ENCODE data around the gene TFF1. TPM values are rescaled to one million over a fixed set of nuclear protein-coding genes. Genes with fewer than 3 reads are reported as not detected.

Gene TFF1
- total RNA-seq, 4 donors from 2014 or later: not detected

GRCh38 chr21:42370894-42371654 lies 4.7 kb upstream of the TFF1 start:
- no peaks in the 10 kb centered on the region for H3K27me3 ChIP-seq
- H3K4me3 ChIP-seq (replicated peaks in 1 of 3): no peak overlapping the region
- intact Hi-C loops (cut with DNase I): no loop called here
- 80 to 85% methylated on average over 18 of the region's 18 CpGs for WGBS, 2 donors
- peaks cover 8% of the 10 kb centered on the region in 2 donors for H3K4me1 ChIP-seq
- no peaks in the 10 kb centered on the region for H3K36me3 ChIP-seq
- no peak overlapping the region for H3K27ac ChIP-seq
- TF ChIP-seq CTCF (IDR thresholded peaks at IDR 0.05): no peak
- no peak for TF ChIP-seq POLR2A (IDR thresholded peaks at IDR 0.05)
- H3K9me3 ChIP-seq: no peaks in the 10 kb centered on the region
- DNase-seq: no peak

- no peak overlapping the region for H3K4me3 ChIP-seq (replicated peaks in 1 of 3)
- 89 to 93% methylated on average over 5 to 16 of the region's 16 CpGs for WGBS, 2 donors
- H3K27ac ChIP-seq: no peak overlapping the region
- no peak for DNase-seq
- no peaks in the 10 kb centered on the region for H3K4me1 ChIP-seq
- no peaks in the 10 kb centered on the region for H3K36me3 ChIP-seq
- H3K27me3 ChIP-seq: no peaks in the 10 kb centered on the region
- intact Hi-C loops (cut with DNase I): no loop called here
- no peak for TF ChIP-seq CTCF (IDR thresholded peaks at IDR 0.05)
- H3K9me3 ChIP-seq: no peaks in the 10 kb centered on the region
Observed at GRCh38 chr21:42369821-42370220, 3.5 kb upstream of the TFF1 start.

- Histone ChIP-seq H3K4me3 (replicated peaks in 1 of 3) (no peak overlapping the region), H3K27me3 (no peaks in the 10 kb centered on the region), H3K36me3 (no peaks in the 10 kb centered on the region), H3K27ac (no peak overlapping the region), H3K4me1 (peaks cover 8% of the 10 kb centered on the region in 2 donors), H3K9me3 (no peaks in the 10 kb centered on the region)
- DNase-seq: no peak
- intact Hi-C loops (cut with DNase I): no loop called here
- WGBS, 2 donors: 88% methylated on average over 14 of the region's 14 CpGs
- TF ChIP-seq CTCF (IDR thresholded peaks at IDR 0.05) (no peak), POLR2A (IDR thresholded peaks at IDR 0.05) (no peak)
Observed at GRCh38 chr21:42367367-42368165, 1.2 kb upstream of the TFF1 start.

- Histone ChIP-seq H3K36me3 (no peaks in the 10 kb centered on the region), H3K9me3 (no peaks in the 10 kb centered on the region), H3K27me3 (no peaks in the 10 kb centered on the region), H3K4me3 (replicated peaks in 1 of 3) (no peak overlapping the region), H3K27ac (no peak overlapping the region), H3K4me1 (peaks cover 8 to 14% of the 10 kb centered on the region in 2 donors)
- no peak for DNase-seq
- TF ChIP-seq POLR2A (IDR thresholded peaks at IDR 0.05): no peak
- intact Hi-C loops (cut with DNase I): no loop called here
- WGBS, 2 donors: 77 to 96% methylated on average over 2 to 3 of the region's 6 CpGs
Observed at GRCh38 chr21:42365770-42366169, 565 bp downstream of the TFF1 start.

GRCh38 chr21:42364304-42364865 lies 1.9 kb downstream of the TFF1 start:
- no peak overlapping the region for H3K27ac ChIP-seq
- no peak for DNase-seq
- H3K4me3 ChIP-seq (replicated peaks in 1 of 3): no peak overlapping the region
- WGBS, 2 donors: 81 to 87% methylated on average over 9 to 13 of the region's 13 CpGs
- no peaks in the 10 kb centered on the region for H3K36me3 ChIP-seq
- H3K4me1 ChIP-seq: peaks cover 8 to 14% of the 10 kb centered on the region in 2 donors
- no peaks in the 10 kb centered on the region for H3K9me3 ChIP-seq
- intact Hi-C loops (cut with DNase I): no loop called here
- no peaks in the 10 kb centered on the region for H3K27me3 ChIP-seq
- no peak for TF ChIP-seq POLR2A (IDR thresholded peaks at IDR 0.05)
- no peak for TF ChIP-seq CTCF (IDR thresholded peaks at IDR 0.05)

Data from thyroid gland (tissue), 4 donors.